ENCODE data around the gene KLHL28. TPM values are rescaled to one million over a fixed set of nuclear protein-coding genes. Genes with fewer than 3 reads are reported as not detected.

KLHL28 gene
- total RNA-seq, 4 donors from 2014 or later = 10.6 to 12.1 (median 11.0) TPM

GRCh38 chr14:44889595-44890471 lies 71.9 kb downstream of the KLHL28 start:
- H3K4me3 ChIP-seq (ENCODE audit: low read depth, poor library complexity, severe bottlenecking) = no peak overlapping the region
- TF ChIP-seq, protein P1, sequence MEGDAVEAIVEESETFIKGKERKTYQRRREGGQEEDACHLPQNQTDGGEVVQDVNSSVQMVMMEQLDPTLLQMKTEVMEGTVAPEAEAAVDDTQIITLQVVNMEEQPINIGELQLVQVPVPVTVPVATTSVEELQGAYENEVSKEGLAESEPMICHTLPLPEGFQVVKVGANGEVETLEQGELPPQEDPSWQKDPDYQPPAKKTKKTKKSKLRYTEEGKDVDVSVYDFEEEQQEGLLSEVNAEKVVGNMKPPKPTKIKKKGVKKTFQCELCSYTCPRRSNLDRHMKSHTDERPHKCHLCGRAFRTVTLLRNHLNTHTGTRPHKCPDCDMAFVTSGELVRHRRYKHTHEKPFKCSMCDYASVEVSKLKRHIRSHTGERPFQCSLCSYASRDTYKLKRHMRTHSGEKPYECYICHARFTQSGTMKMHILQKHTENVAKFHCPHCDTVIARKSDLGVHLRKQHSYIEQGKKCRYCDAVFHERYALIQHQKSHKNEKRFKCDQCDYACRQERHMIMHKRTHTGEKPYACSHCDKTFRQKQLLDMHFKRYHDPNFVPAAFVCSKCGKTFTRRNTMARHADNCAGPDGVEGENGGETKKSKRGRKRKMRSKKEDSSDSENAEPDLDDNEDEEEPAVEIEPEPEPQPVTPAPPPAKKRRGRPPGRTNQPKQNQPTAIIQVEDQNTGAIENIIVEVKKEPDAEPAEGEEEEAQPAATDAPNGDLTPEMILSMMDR (IDR thresholded peaks at IDR 0.05) = no peak
- no peak for TF ChIP-seq POLR2A (IDR thresholded peaks at IDR 0.05)
- DNase-seq (ENCODE audit: low spot score in 2 of 2) = no peak
- WGBS, 2 donors = 73 to 79% methylated on average over 4 of the region's 4 CpGs
- intact Hi-C loops (cut with DNase I; ENCODE audit: low total_unique reads) = no loop called here

DNA sequence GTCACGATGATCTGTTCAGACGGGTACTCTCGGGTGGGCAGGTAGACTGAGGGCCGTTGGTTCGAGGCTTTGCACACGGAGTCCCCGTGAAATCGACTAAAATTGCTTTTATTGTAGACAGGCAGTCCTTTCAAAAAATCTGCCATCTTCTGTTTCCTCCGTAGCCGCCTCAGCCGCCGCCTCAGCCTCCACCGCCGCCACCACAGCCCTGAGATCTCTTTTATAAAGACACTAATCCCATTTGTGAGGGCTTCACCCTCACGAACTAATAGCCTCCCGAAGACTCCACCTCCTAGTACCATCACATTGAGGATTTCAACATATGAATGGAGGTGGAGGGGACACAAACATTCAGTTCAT lies 74.2 kb downstream of the KLHL28 start:
- intact Hi-C loops (cut with DNase I; ENCODE audit: low total_unique reads) = no loop called here
- WGBS, 2 donors = 95 to 96% methylated on average over 16 of the region's 16 CpGs
- TF ChIP-seq, protein P1 (IDR thresholded peaks at IDR 0.05) = no peak
- no peak for TF ChIP-seq POLR2A (IDR thresholded peaks at IDR 0.05)
- DNase-seq (ENCODE audit: low spot score in 2 of 2) = no peak
- H3K4me3 ChIP-seq (ENCODE audit: low read depth, poor library complexity, severe bottlenecking) = no peak overlapping the region

DNA sequence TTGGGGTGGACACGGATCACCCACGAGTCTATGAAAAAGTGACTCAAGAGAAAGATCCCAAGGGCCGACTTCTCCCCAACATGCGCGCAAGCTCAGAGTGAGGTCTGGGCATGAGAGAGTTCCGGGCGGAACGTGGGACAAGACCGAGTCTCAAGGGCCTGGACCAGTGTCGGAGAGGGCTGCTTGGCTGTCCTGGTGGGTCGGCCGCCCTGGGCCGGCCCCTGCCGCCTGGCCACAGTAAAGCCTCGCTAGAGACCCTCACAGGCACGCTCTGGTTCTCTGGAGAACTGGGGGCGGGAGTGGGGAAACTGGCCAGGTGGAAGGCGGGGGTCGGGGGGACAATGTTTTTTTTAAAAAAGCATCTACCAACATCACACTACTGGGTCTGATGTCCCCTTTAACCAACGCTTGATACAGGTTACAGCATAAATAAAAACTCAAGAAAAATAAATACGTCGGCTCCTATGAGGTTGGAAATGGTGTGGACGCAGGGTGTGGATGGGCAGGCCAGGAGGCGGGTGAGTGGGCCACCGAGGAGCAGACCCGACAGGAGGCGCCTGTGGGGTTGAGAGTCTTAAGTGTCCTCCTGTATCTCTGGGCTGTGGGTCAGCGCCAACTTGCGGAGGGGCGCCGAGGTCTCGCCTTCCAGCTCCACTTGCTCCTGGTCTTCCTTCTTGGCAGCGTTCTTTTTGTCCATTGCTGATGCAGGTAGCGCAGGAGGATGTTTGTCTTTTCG lies 74.7 kb downstream of the KLHL28 start:
- no peak for DNase-seq (ENCODE audit: low spot score in 2 of 2)
- no peak overlapping the region for H3K4me3 ChIP-seq (ENCODE audit: low read depth, poor library complexity, severe bottlenecking)
- TF ChIP-seq POLR2A (IDR thresholded peaks at IDR 0.05) = no peak
- TF ChIP-seq, protein P1 (IDR thresholded peaks at IDR 0.05) = no peak
- WGBS, 2 donors = 94 to 95% methylated on average over 35 of the region's 35 CpGs
- intact Hi-C loops (cut with DNase I; ENCODE audit: low total_unique reads) = no loop called here

DNA sequence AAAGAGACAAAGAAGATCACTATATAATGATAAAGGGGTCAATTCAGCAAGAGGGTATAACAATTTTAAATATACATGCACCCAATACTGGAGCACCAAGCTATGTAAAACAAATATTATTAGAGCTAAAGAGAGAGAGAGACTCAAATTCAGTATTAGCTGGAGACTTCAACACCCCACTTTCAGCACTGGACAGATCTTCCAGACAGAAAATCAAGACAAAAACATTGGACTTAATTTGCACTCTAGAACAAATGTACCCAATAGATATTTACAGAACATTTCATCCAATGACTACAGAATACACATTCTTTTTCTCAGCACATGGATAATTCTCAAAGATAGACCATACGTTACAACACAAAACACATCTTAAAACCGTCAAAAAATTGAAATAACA lies 81.0 kb downstream of the KLHL28 start:
- DNase-seq (ENCODE audit: low spot score in 2 of 2) = no peak
- WGBS, 2 donors = 87 to 88% methylated on average over 2 of the region's 2 CpGs
- no peak for TF ChIP-seq POLR2A (IDR thresholded peaks at IDR 0.05)
- TF ChIP-seq, protein P1 (IDR thresholded peaks at IDR 0.05) = no peak
- H3K4me3 ChIP-seq (ENCODE audit: low read depth, poor library complexity, severe bottlenecking) = no peak overlapping the region
- intact Hi-C loops (cut with DNase I; ENCODE audit: low total_unique reads) = no loop called here

Other genes starting within 250 kb of the KLHL28 start
- 10 to 100 TPM in 3 of 4 donors, 1 to 10 TPM in 1; 9.9 to 19.5 (median 16.8) TPM for gene TOGARAM1, start 243 bp upstream of the KLHL28 start, total RNA-seq
- gene PRPF39, start 122.2 kb upstream of the KLHL28 start, total RNA-seq = 10 to 100 TPM; 32.0 to 42.6 (median 34.0) TPM
- gene FKBP3, start 172.5 kb upstream of the KLHL28 start, total RNA-seq = 10 to 100 TPM; 21.0 to 23.5 (median 21.2) TPM
- gene FANCM, start 174.0 kb upstream of the KLHL28 start, total RNA-seq = 1 to 10 TPM; 3.8 to 9.1 (median 6.0) TPM

All from lower leg skin (tissue), 4 donors.